Thoracic aorta (tissue), 2 donors: Measurements from ENCODE around the gene TIGD3. TPM values are rescaled to one million over a fixed set of nuclear protein-coding genes. Genes with fewer than 3 reads are reported as not detected.

Experiments used
- ATAC-seq: fragments of 150-250 bp; one replicate; pipeline ENCODE4 v1.8.0; 2017; ENCODE audit warnings: low read depth; ENCODE audit not compliant: insufficient number of reproducible peaks, low FRiP score
- DNase-seq: peaks from one replicate; pipeline ENCODE4 v3.0.0-alpha.2; 2020; ENCODE audit warnings: low spot score
- H3K27ac ChIP-seq, 2 donors: fragments of 200-600 bp; sonication (generic); 1 replicate in 1 of 2; 2 replicates in 1 of 2; pipeline ENCODE4 v1.5.1; 2016; ENCODE audit warnings: mild to moderate bottlenecking in 2 of 2, moderate library complexity in 2 of 2
- H3K27me3 ChIP-seq: fragments of 200-600 bp; sonication (generic); replicated peaks from 2 replicates; pipeline ENCODE4 v1.6.0; 2016; ENCODE audit warnings: mild to moderate bottlenecking; ENCODE audit not compliant: insufficient read depth
- H3K36me3 ChIP-seq: fragments of 200-600 bp; sonication (generic); one replicate; pipeline ENCODE4 v1.5.1; 2016
- H3K4me1 ChIP-seq, 2 donors: fragments of 200-600 bp; sonication (generic); 1 replicate in 1 of 2; 2 replicates in 1 of 2; pipeline versions ENCODE4 v1.5.1 to v1.6.0; 2016; ENCODE audit warnings: low read depth in 2 of 2, mild to moderate bottlenecking in 1 of 2; ENCODE audit not compliant: control insufficient read depth in 1 of 2
- H3K4me3 ChIP-seq: fragments of 200-600 bp; sonication (generic); 2 replicates; pipeline ENCODE4 v1.5.1; 2016; ENCODE audit warnings: mild to moderate bottlenecking
- H3K9me3 ChIP-seq: fragments of 200-600 bp; sonication (generic); 2 replicates; pipeline ENCODE4 v1.5.1; 2016
- total RNA-seq, 2 donors: library from RNA; depleted of rRNA; stranded (reverse); fragments of >200 nt; gene quantifications; one replicate each; pipeline versions ENCODE4 v1.1.0 to v1.2.3, GENCODE V29; 2016
- TF ChIP-seq, protein P1 (sequence below): fragments of 200-600 bp; sonication (generic); IDR thresholded peaks from one replicate; pipeline ENCODE4 v1.5.1; 2019; ENCODE audit warnings: antibody characterized with exemption

Gene TIGD3
- total RNA-seq, 2 donors from 2014 or later, result not detected

DNA sequence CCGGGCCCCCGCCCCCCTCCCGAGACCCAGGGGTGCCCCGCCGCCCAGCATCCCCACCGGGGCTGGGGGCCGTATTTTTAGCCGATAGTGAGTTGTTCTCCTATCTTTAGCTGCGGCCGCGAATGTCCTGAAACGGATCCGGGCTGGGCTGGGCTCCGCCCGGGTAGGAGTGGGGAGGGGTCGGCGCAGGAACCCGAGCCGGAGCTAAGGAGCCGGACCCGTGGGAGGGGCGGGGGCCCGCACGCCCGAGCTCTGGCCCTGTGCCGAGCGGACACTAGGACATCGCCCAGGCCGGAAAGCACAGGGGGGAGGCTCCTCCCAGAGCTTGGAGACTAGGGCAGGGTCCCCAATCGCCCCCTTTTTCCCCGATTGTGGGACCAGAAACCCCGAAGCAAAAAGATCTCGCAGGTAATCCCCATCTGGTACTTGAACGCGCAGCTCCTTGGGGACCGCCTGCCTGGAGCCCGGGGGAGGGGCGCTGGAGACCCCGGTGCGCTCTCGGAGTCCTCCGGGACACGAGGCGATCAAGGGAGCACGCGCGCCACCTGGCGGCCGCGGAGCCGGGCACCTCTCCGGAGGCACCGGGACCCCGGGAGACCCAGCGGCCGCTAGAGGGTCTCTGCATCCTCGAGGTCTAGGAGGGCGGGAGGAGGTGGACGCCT, 39.2 kb upstream of the TIGD3 start:
- Histone ChIP-seq H3K4me1 (peaks cover 0 to 27% of the 10 kb centered on the region in 2 donors), H3K4me3 (peak overlapping the region; percentile 99), H3K27me3 (no peaks in the 10 kb centered on the region), H3K9me3 (no peaks in the 10 kb centered on the region), H3K36me3 (no peaks in the 10 kb centered on the region), H3K27ac (peak overlapping the region; percentile 81)
- TF ChIP-seq, protein P1, sequence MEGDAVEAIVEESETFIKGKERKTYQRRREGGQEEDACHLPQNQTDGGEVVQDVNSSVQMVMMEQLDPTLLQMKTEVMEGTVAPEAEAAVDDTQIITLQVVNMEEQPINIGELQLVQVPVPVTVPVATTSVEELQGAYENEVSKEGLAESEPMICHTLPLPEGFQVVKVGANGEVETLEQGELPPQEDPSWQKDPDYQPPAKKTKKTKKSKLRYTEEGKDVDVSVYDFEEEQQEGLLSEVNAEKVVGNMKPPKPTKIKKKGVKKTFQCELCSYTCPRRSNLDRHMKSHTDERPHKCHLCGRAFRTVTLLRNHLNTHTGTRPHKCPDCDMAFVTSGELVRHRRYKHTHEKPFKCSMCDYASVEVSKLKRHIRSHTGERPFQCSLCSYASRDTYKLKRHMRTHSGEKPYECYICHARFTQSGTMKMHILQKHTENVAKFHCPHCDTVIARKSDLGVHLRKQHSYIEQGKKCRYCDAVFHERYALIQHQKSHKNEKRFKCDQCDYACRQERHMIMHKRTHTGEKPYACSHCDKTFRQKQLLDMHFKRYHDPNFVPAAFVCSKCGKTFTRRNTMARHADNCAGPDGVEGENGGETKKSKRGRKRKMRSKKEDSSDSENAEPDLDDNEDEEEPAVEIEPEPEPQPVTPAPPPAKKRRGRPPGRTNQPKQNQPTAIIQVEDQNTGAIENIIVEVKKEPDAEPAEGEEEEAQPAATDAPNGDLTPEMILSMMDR, result peak; percentile 97
- DNase-seq (no peak), ATAC-seq (peak; percentile 45)

DNA sequence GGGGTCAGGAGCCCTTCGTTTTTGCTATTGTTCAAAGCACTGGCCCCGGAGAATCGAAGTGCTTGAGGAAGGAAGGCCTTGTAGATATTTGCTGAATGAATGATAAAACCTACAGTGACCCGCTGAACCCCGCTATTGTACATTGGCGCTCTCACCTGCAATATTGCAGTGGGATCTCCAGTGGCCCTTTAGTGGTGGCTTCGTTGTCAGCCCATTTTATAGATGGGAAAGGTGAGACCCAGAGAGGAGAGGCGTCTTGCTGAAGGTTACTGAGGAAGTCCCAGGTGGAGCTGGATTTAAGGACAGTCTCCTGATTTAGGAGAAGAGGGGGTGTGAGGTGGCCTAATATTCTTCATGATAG, 38.7 kb upstream of the TIGD3 start:
- TF ChIP-seq, protein P1, result peak; percentile 31
- no peak for DNase-seq
- Histone ChIP-seq H3K4me3 (peak overlapping the region; percentile 99), H3K4me1 (peaks cover 0 to 27% of the 10 kb centered on the region in 2 donors), H3K36me3 (peaks cover 1% of the 10 kb centered on the region), H3K27me3 (no peaks in the 10 kb centered on the region), H3K9me3 (no peaks in the 10 kb centered on the region), H3K27ac (no peak overlapping the region)
- no peak for ATAC-seq

DNA sequence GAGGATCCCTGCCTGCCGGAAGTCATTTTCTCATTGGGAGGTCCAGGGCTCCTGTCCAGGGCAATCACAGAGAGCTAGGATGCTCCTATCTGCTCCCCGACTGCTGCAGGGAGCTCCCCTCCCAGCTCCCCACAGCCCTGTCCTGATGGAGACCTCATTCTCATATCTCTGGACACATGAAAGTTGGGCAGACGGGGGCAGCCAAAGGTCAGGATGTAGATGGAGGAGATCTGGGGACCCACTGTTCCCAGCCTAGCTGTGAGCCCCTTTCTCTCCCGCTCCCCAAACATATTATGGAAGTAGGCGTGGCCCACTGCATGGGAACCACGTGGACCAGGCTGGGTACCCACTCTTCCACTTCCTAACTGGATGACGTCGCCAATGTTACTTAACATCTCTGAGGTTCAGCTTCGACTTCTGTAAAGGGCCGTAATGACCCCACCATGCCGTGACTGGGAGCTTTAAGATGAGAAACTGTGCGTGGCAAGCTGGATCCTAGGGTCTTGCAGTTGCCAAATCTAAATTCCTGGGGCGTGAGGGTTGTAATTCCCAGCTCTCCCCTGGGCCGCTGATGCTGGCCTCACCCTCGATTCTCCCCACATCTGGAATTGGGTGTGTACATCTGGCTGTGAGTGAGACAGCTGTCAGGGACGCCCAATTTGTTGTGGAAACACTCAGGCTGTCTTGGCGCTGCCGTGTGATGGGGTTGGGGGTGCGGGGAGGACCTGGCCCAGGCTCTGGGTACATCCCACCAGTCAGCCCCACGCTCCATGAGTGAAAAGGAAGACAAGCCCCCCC, 38.1 kb upstream of the TIGD3 start:
- no peak for DNase-seq

DNA sequence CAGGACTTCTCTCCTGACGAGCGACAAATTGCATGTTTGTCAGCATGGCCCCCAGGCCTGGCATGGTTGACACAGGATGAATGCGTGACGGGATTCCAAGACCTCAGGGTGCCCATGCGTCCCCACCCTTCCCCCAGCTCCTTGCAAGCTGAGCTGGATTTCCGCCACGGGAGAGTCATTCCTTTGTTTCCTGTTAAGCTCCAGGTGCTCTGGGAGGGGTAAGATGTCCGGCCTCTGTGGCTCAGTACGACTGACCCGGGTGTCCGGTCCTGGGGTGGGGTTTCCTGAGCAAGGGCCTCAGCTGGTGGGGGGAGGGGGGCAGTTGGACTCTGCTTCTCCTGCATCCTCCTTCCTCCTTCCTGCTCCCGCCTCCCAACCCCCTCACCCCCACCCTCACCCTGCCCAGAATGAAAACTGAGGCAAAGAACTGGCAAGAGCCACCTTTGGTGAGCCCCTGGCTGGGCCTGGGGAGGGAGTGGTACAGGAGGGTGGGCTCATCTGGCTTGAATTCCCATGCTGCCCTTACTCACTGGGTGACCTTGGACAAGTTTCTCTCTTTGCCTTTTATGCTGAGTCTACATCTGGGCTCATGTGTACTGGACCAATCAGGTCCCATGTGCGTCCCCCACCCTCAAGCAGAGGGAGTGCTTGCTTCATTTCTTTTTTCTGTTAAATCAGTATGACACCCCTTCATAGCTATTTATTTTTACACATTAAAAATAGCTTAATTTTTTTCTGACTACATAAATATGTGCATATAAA, 37.3 kb upstream of the TIGD3 start:
- TF ChIP-seq, protein P1, result no peak
- no peaks in the 10 kb centered on the region for H3K9me3 ChIP-seq
- peak overlapping the region; percentile 99 for H3K4me3 ChIP-seq
- no peaks in the 10 kb centered on the region for H3K27me3 ChIP-seq
- peaks cover 0 to 27% of the 10 kb centered on the region in 2 donors for H3K4me1 ChIP-seq
- peak overlapping the region in 1 of 2 donors; percentile 20 for H3K27ac ChIP-seq
- no peak for DNase-seq
- ATAC-seq, result no peak
- H3K36me3 ChIP-seq, result peaks cover 9% of the 10 kb centered on the region

More for the DNA sequence above, 38.1 kb upstream of the TIGD3 start:
- no peaks in the 10 kb centered on the region for H3K27me3 ChIP-seq
- TF ChIP-seq, protein P1, result no peak
- peak overlapping the region; percentile 99 for H3K4me3 ChIP-seq
- H3K27ac ChIP-seq, result peak overlapping the region in 1 of 2 donors; percentile 20
- peaks cover 7% of the 10 kb centered on the region for H3K36me3 ChIP-seq
- H3K9me3 ChIP-seq, result no peaks in the 10 kb centered on the region
- no peak for ATAC-seq
- peaks cover 0 to 27% of the 10 kb centered on the region in 2 donors for H3K4me1 ChIP-seq
